Amygdala (tissue), 56 donors: ENCODE measurements around the gene UXS1.
A peak's percentile ranks its signal among the peaks of the same experiment; 100 is the strongest.

Experiments
- DNase-seq, 56 donors: peaks; one replicate each; lab custom pipeline; 2025; lab: John Stamatoyannopoulos, UW

Gene UXS1

GRCh38 chr2:106094131-106094841 lies 99.8 kb downstream of the UXS1 start:
- no peak for DNase-seq

GRCh38 chr2:106090916-106091618 lies 103.0 kb downstream of the UXS1 start:
- no peak for DNase-seq

- no peak for DNase-seq
These were observed 104.5 kb downstream of the UXS1 start for GRCh38 chr2:106089611-106090010.

GRCh38 chr2:106085181-106085940 lies 108.7 kb downstream of the UXS1 start:
- DNase-seq: no peak

- DNase-seq: no peak
These were observed 113.1 kb downstream of the UXS1 start for GRCh38 chr2:106080959-106081358.

- DNase-seq: no peak
These were observed 116.0 kb downstream of the UXS1 start for GRCh38 chr2:106078096-106078495.

- no peak for DNase-seq
These were observed 117.2 kb downstream of the UXS1 start for GRCh38 chr2:106076941-106077340.

- no peak for DNase-seq
These were observed 119.1 kb downstream of the UXS1 start for GRCh38 chr2:106075048-106075447.

- DNase-seq: no peak
These were observed 120.3 kb downstream of the UXS1 start for GRCh38 chr2:106073678-106074406.

GRCh38 chr2:106070181-106070580 lies 123.9 kb downstream of the UXS1 start:
- DNase-seq: no peak

GRCh38 chr2:106068451-106068850 lies 125.7 kb downstream of the UXS1 start:
- DNase-seq: no peak

- peak in 1 of 56 donors; percentile 4 for DNase-seq
These were observed 127.9 kb downstream of the UXS1 start for GRCh38 chr2:106065983-106066820.

- DNase-seq: peak in 1 of 56 donors; percentile 10
These were observed 128.7 kb downstream of the UXS1 start for GRCh38 chr2:106065268-106065982.

GRCh38 chr2:106063181-106063580 lies 130.9 kb downstream of the UXS1 start:
- no peak for DNase-seq

GRCh38 chr2:106062627-106063026 lies 131.5 kb downstream of the UXS1 start:
- no peak for DNase-seq

GRCh38 chr2:106061611-106062349 lies 132.3 kb downstream of the UXS1 start:
- DNase-seq: no peak

GRCh38 chr2:106059416-106060065 lies 134.6 kb downstream of the UXS1 start:
- no peak for DNase-seq
